ENCODE results near the gene GSDMA. TPM values are rescaled to one million over a fixed set of nuclear protein-coding genes. Genes with fewer than 3 reads are reported as not detected.
"Not testable (repeated sequence)": the region's sequence is repeated elsewhere in the genome, so short reads cannot be mapped to it uniquely, and the experiment has no call there.

Gene GSDMA
- total RNA-seq, 1 donor from 2014 or later = not detected

GRCh38 chr17:39999067-39999466 lies 36.3 kb downstream of the GSDMA start:
- intact Hi-C loops (cut with micrococcal nuclease) = no loop called here
- POLR2A ChIA-PET = no interaction called here

GRCh38 chr17:40000161-40000560 lies 37.4 kb downstream of the GSDMA start:
- Mint-ChIP-seq H3K9me3 (no peaks in the 10 kb centered on the region), H3K36me3 (ENCODE audit: low read depth) (peaks cover 33% of the 10 kb centered on the region), H3K27ac (no peak overlapping the region), H3K27me3 (no peaks in the 10 kb centered on the region), H3K4me1 (no peaks in the 10 kb centered on the region), H3K4me3 (no peak overlapping the region)
- ATAC-seq (ENCODE audit: low read depth) (no peak), DNase-seq (no peak)
- no peak for TF ChIP-seq CTCF (IDR thresholded peaks at IDR 0.05)
- intact Hi-C loops (cut with micrococcal nuclease) = no loop called here
- POLR2A ChIA-PET = no interaction called here
- CTCF ChIA-PET = interaction anchor here (1.4 kb wide), 1 partner anchor 28 kb away, joined by 5 read pairs; no protein-coding TSS in a partner anchor

More at GRCh38 chr17:39999067-39999466, 36.3 kb downstream of the GSDMA start:
- no peaks in the 10 kb centered on the region for H3K4me1 Mint-ChIP-seq
- DNase-seq = no peak
- CTCF ChIA-PET = no interaction called here
- no peak for ATAC-seq (ENCODE audit: low read depth)
- H3K36me3 Mint-ChIP-seq (ENCODE audit: low read depth) = peaks cover 44% of the 10 kb centered on the region
- no peak for TF ChIP-seq CTCF (IDR thresholded peaks at IDR 0.05)
- no peaks in the 10 kb centered on the region for H3K9me3 Mint-ChIP-seq
- H3K4me3 Mint-ChIP-seq = no peak overlapping the region
- H3K27me3 Mint-ChIP-seq = no peaks in the 10 kb centered on the region
- no peak overlapping the region for H3K27ac Mint-ChIP-seq

GRCh38 chr17:40001335-40001734 lies 38.5 kb downstream of the GSDMA start:
- H3K27me3 Mint-ChIP-seq; DNase-seq; H3K27ac Mint-ChIP-seq; H3K9me3 Mint-ChIP-seq; H3K4me1 Mint-ChIP-seq; POLR2A ChIA-PET; intact Hi-C loops (cut with micrococcal nuclease); ATAC-seq (ENCODE audit: low read depth); H3K4me3 Mint-ChIP-seq: not testable (repeated sequence)
- CTCF ChIA-PET = interaction anchor here (0.8 to 1.5 kb wide), 2 partner anchors 12 to 84 kb away, joined by 3 read pairs; no protein-coding TSS in a partner anchor
- H3K36me3 Mint-ChIP-seq (ENCODE audit: low read depth) = peaks cover 21% of the 10 kb centered on the region

- H3K4me1 Mint-ChIP-seq = no peaks in the 10 kb centered on the region
- ATAC-seq (ENCODE audit: low read depth) = no peak
- no peaks in the 10 kb centered on the region for H3K27me3 Mint-ChIP-seq
- no peak for DNase-seq
- intact Hi-C loops (cut with micrococcal nuclease) = no loop called here
- ChIA-PET CTCF (no interaction called here), POLR2A (no interaction called here)
- no peaks in the 10 kb centered on the region for H3K36me3 Mint-ChIP-seq (ENCODE audit: low read depth)
- H3K9me3 Mint-ChIP-seq = no peaks in the 10 kb centered on the region
- TF ChIP-seq CTCF (IDR thresholded peaks at IDR 0.05) = no peak
- no peak overlapping the region for H3K4me3 Mint-ChIP-seq
- no peak overlapping the region for H3K27ac Mint-ChIP-seq
Measured at GRCh38 chr17:40004072-40004471, 41.3 kb downstream of the GSDMA start.

- Mint-ChIP-seq H3K36me3 (ENCODE audit: low read depth) (no peaks in the 10 kb centered on the region), H3K9me3 (no peaks in the 10 kb centered on the region), H3K4me3 (no peak overlapping the region), H3K4me1 (no peaks in the 10 kb centered on the region), H3K27me3 (no peaks in the 10 kb centered on the region), H3K27ac (no peak overlapping the region)
- intact Hi-C loops (cut with micrococcal nuclease) = no loop called here
- no peak for DNase-seq
- ATAC-seq (ENCODE audit: low read depth) = no peak
- ChIA-PET CTCF (interaction anchor here (1.0 kb wide), 1 partner anchor 23 kb away, joined by 3 read pairs; no protein-coding TSS in a partner anchor), POLR2A (no interaction called here)
- no peak for TF ChIP-seq CTCF (IDR thresholded peaks at IDR 0.05)
Measured at GRCh38 chr17:40004712-40005111, 41.9 kb downstream of the GSDMA start.

GRCh38 chr17:40005520-40005919 lies 42.7 kb downstream of the GSDMA start:
- ATAC-seq (ENCODE audit: low read depth) (no peak), DNase-seq (no peak)
- Mint-ChIP-seq H3K36me3 (ENCODE audit: low read depth) (no peaks in the 10 kb centered on the region), H3K9me3 (no peaks in the 10 kb centered on the region), H3K27ac (no peak overlapping the region), H3K4me3 (no peak overlapping the region), H3K4me1 (no peaks in the 10 kb centered on the region), H3K27me3 (no peaks in the 10 kb centered on the region)
- ChIA-PET POLR2A (interaction anchor here (0.7 kb wide), 1 partner anchor 544 kb away, joined by 6 read pairs; the partner anchor contains the start of gene CDK12), CTCF (interaction anchor here (0.6 to 1.0 kb wide), 2 partner anchors 22 to 130 kb away, joined by 3 read pairs; no protein-coding TSS in a partner anchor)
- no peak for TF ChIP-seq CTCF (IDR thresholded peaks at IDR 0.05)
- intact Hi-C loops (cut with micrococcal nuclease) = no loop called here

- H3K9me3 Mint-ChIP-seq; H3K4me3 Mint-ChIP-seq; ATAC-seq (ENCODE audit: low read depth); H3K4me1 Mint-ChIP-seq; H3K36me3 Mint-ChIP-seq (ENCODE audit: low read depth); H3K27ac Mint-ChIP-seq; POLR2A ChIA-PET; intact Hi-C loops (cut with micrococcal nuclease); H3K27me3 Mint-ChIP-seq; DNase-seq: not testable (repeated sequence)
- CTCF ChIA-PET = interaction anchor here (1.9 kb wide), 1 partner anchor 157 kb away, joined by 5 read pairs; no protein-coding TSS in a partner anchor
Measured at GRCh38 chr17:40010946-40011500, 48.2 kb downstream of the GSDMA start.

Measured in activated B cell treated with CpG ODN at 0.5 μM for 24 hours (primary cell).